Naive B cell (primary cell): ENCODE measurements around the gene HOGA1. TPM values are rescaled to one million over a fixed set of nuclear protein-coding genes. Genes with fewer than 3 reads are reported as not detected.

Source experiments
- ATAC-seq, 2 donors: fragments of 150-1000 bp; cut with Tn5 transposase; 2 replicates each; pipeline ENCODE4 v1.10.0; 2021; ENCODE audit warnings: low read depth in 2 of 2, mild to moderate bottlenecking in 2 of 2, moderate library complexity in 2 of 2
- DNase-seq: peaks from one replicate; pipeline ENCODE4 v3.0.0; 2022
- H3K27ac Mint-ChIP-seq, 6 donors: one replicate each; pipeline ENCODE4 v1.8.0; 2020 to 2022; ENCODE audit warnings: mild to moderate bottlenecking in 6 of 6, mixed read lengths in 6 of 6, moderate library complexity in 5 of 6, inconsistent platforms in 2 of 6
- H3K27me3 Mint-ChIP-seq, 3 donors: one replicate each; pipeline ENCODE4 v1.8.0; 2021 to 2022; ENCODE audit warnings: mixed read lengths in 3 of 3, mild to moderate bottlenecking in 1 of 3
- H3K36me3 Mint-ChIP-seq, 2 donors: one replicate each; pipeline ENCODE4 v1.8.0; 2020 to 2022; ENCODE audit warnings: mixed read lengths in 2 of 2, inconsistent platforms in 1 of 2, mild to moderate bottlenecking in 1 of 2
- H3K4me1 Mint-ChIP-seq, 3 donors: one replicate each; pipeline ENCODE4 v1.8.0; 2020 to 2022; ENCODE audit warnings: mixed read lengths in 3 of 3, inconsistent platforms in 1 of 3, mild to moderate bottlenecking in 1 of 3, moderate library complexity in 1 of 3
- H3K4me3 Mint-ChIP-seq, 8 donors: one replicate each; pipeline ENCODE4 v1.8.0; 2020 to 2022; ENCODE audit warnings: mild to moderate bottlenecking in 8 of 8, mixed read lengths in 8 of 8, moderate library complexity in 8 of 8, inconsistent platforms in 2 of 8
- H3K9me3 Mint-ChIP-seq, 7 donors: one replicate each; pipeline ENCODE4 v1.8.0; 2020 to 2022; ENCODE audit warnings: mixed read lengths in 7 of 7, mild to moderate bottlenecking in 5 of 7, inconsistent platforms in 2 of 7, moderate library complexity in 1 of 7
- polyA plus RNA-seq, 6 donors: library from polyadenylated mRNA; unstranded; fragments of 300-500 nt; fragmentation: Illumina TruSeq; gene quantifications; one replicate each; pipeline ENCODE4 v1.2.3, GENCODE V29; 2021; ENCODE audit warnings: low read depth in 6 of 6

Gene HOGA1
- not detected for polyA plus RNA-seq

DNA sequence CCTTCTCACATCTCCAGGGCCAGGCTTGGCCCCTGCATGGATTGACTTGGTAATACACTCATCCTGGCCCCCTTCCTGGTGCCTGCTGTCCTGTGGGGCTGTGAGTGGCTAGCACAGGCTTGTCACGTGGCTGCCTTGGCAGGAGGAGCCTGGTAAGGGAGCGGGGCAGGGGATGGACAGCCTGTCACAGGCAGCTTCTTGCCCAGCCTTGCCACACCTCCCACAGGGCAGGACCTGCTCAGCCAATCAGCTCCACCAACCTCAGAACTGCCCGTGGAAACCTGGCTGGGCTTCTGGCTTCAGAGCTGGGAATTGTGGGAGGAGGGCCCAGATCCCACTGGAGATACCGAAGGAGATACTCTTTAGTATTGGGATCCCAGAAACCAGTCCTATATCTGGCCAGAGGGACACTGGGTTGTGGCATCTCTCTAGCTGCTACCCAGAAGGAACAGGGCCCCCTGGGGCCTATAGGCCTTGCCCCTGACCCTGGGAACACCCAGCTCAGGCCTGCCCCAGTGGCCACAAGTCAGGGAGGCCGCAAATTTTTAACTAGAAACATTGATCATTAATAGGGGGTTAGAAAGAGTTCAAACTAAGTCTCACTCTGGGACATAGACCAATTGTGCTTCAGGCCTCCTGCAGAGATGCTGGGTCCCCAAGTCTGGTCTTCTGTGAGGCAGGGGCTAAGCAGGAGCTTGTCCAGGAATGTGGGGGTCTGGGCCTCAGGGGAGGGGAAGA, at the start of gene HOGA1:
Gene HOGA1 (plus strand): TSS at position 330 of the 738 bp plus-strand sequence. CDS start 315 bp downstream, at position 645.
- no peak within 1 kb of the TSS for H3K27ac Mint-ChIP-seq
- H3K9me3 Mint-ChIP-seq = no peaks in the 10 kb centered on the region
- DNase-seq (no peak), ATAC-seq (no peak)
- peaks cover 0 to 7% (median 5%) of the 10 kb centered on the region in 3 donors for H3K27me3 Mint-ChIP-seq
- H3K36me3 Mint-ChIP-seq = no peaks in the 10 kb centered on the region
- H3K4me1 Mint-ChIP-seq = no peaks in the 10 kb centered on the region
- no peak within 1 kb of the TSS for H3K4me3 Mint-ChIP-seq

DNA sequence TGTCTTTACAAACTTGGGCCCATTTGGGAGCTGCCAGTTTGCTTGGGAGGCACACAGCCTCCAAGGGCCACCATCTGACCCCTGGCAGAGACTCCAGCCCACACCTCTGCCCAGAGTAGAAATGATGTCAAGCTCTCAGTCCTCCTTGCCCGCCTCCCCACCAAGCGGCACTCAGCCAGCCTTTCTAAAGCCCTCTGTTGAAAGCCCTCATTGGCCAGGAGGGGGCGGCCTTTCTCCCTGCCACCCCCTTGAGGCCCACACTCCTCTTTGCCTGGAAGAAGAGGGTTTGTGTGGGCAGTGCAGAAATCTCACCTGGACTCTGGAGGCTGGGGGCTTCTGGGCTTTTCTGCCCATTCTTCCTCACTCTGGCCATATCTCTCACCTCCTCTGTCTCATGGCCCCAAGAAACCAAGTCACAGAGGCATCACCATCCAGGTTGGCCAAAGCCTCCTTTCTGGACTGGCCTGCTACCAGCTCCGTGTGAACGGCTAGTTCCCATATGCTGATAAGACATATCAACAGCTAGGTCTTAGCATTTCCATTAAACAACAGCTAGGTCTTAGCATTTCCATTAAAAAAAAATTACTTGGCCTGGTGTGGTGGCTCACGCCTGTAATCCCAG, 49.3 kb upstream of the HOGA1 start:
- Mint-ChIP-seq H3K36me3 (peaks cover 0 to 4% of the 10 kb centered on the region in 2 donors), H3K4me3 (no peak overlapping the region), H3K27ac (no peak overlapping the region), H3K27me3 (peaks cover 0 to 4% (median 0%) of the 10 kb centered on the region in 3 donors), H3K9me3 (peaks cover 0 to 3% (median 1%) of the 10 kb centered on the region in 7 donors), H3K4me1 (no peaks in the 10 kb centered on the region)
- ATAC-seq = no peak
- DNase-seq = no peak

DNA sequence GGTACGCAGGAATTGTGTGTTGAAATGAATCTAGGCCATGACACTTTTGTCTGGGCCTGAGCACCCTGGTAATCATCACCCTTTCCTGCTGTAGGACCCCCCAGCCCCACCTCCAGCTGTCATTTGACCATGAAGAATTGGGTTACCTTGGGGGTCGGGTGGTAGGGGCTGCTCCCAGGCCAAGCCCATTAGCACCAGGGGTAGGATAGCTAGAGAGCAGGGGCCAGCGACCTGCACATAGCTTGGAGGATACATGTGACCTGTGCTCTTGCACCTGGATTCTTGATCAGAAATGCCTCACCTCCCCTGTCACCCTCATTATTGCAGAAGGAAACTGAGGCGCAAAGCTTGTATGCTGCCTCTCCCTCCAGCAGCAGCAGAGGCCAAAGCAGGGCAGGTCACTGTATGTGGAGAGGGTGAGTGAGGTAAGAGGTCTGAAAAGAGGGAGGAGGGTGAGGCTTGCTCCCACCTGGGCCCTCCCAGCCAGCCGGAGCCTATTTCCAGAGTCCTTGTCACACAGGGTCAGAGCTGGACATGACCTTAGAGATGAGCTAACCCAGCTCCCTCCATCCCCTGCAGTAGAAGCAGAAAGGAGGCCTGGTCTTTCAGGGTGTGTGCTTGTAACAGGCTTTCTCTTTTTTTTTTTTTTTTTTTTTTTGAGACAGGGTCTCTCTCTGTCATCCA, 46.9 kb upstream of the HOGA1 start:
- Mint-ChIP-seq H3K4me1 (no peaks in the 10 kb centered on the region), H3K9me3 (no peaks in the 10 kb centered on the region), H3K27me3 (peaks cover 0 to 4% (median 0%) of the 10 kb centered on the region in 3 donors), H3K4me3 (no peak overlapping the region), H3K36me3 (no peaks in the 10 kb centered on the region), H3K27ac (peak overlapping the region in 1 of 6 donors; percentile 70)
- DNase-seq = no peak
- no peak for ATAC-seq

DNA sequence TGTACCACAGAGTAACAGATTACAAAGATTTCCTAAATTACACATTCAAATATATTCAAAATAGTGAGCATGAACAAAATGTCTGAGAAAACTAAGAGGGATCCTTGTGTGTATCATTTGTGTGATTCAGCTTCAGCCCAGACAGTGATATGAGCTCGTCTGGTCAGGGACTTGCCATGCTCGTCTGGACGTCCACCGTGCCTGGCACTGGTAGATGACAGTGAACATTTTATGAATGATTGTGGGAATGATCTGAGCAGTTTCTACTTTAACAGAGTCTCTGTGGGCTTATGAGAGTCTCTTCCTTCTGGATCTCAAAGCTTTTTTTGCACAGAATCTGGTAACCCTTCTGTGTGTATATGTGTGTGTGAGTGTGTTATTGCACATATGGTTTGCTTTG, 45.8 kb upstream of the HOGA1 start:
- Mint-ChIP-seq H3K9me3 (no peaks in the 10 kb centered on the region), H3K4me3 (no peak overlapping the region), H3K27me3 (peaks cover 5 to 8% (median 7%) of the 10 kb centered on the region in 3 donors), H3K4me1 (no peaks in the 10 kb centered on the region), H3K27ac (no peak overlapping the region), H3K36me3 (no peaks in the 10 kb centered on the region)
- DNase-seq (no peak), ATAC-seq (no peak)

DNA sequence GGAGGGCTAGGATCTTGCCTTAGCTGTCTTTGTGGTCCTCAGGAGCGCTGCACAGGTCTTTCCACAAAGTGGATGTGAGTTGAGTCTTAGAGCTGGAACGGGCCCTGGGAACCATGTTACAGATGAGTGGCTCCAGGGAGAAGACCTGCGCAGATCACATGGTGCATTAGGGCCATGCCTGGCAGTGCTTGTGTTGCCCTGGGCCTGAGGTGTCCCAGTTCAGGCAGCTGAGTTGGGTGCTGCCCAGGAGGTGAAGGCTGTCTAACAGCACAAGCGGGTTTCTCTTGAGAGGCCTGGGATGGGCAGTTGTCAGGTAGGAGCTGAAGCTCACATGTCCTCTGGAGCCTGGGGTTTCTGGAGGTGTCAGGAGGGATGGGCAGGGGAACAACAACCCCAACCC, 45.4 kb upstream of the HOGA1 start:
- Mint-ChIP-seq H3K4me3 (no peak overlapping the region), H3K9me3 (no peaks in the 10 kb centered on the region), H3K27me3 (peaks cover 5 to 12% (median 7%) of the 10 kb centered on the region in 3 donors), H3K4me1 (no peaks in the 10 kb centered on the region), H3K27ac (no peak overlapping the region), H3K36me3 (no peaks in the 10 kb centered on the region)
- DNase-seq (no peak), ATAC-seq (no peak)

DNA sequence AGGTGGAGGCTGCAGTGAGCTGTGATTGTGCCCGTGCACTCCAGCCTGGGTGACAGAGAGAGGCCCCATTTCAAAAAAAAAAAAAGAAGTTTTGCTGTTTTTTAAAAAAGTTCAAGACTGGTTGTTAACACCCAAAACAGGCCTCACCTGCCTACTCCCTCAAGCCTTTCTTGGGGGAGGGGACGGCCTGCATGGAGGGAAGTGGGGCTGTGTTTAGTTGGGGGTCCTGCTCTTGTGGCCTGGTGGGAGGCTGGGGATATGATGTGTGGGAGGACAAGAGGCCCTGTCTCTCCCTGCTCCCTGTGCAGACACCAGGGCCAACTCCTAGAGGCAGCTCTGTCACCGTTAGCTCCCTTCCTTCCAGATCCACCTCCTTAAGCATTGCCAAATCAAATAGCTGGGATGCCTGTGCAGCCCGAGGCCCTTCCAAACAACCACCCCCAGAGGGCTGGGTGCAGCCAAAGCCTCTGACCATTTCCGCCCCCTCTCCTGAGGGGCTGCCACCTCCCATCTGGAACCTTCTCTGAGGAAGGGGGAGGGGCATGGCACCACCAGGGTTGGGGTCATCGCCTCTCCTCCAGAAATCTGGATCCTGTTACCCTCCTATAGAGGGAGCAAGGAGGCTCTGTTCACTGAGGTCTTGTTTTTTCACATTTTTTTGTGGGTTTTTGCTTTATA, 44.5 kb upstream of the HOGA1 start:
- Mint-ChIP-seq H3K4me3 (no peak overlapping the region), H3K4me1 (no peaks in the 10 kb centered on the region), H3K9me3 (no peaks in the 10 kb centered on the region), H3K36me3 (no peaks in the 10 kb centered on the region), H3K27me3 (peaks cover 5 to 13% (median 7%) of the 10 kb centered on the region in 3 donors), H3K27ac (peak overlapping the region in 1 of 6 donors; percentile 72)
- DNase-seq = no peak
- no peak for ATAC-seq

DNA sequence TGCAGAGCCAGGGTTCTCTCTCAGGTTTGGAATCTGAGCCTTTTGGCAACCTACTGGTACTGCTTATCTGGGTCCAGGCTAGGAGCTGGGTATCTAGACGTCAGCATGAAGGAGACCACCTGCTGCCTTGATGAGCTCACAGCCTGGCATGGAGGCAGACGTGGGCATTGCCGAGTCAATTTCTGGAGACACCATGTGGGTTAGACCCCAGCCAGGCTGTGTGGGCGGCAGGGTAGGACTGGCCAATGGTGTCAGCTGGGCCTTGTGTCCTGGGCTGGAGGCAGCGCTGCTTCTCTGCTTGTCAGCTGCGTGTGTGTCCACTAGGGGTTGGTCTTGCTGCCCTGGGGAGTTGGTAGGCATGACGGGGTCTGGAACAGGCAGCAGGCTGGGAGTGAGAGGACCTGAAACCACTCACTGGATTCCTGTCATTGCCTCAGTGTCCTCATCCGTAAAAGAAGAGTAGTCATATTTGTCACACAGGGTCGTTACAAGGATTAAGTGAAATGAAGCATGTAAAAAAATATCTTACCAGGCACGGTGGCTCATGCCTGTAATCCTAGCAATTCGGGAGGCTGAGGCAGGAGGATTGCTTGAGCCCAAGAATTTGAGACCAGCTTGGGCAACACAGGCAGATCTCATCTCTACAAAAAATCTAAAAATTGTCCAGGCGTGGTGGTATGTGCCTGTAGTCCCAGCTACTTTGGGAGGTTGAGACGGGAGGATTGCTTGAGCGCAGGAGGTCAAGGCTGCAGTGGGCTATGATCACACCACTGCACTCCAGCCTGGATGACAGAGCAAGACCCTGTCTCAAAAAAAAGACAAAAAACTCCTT, 43.3 kb upstream of the HOGA1 start:
- peak overlapping the region in 1 of 6 donors; percentile 24 for H3K27ac Mint-ChIP-seq
- no peaks in the 10 kb centered on the region for H3K9me3 Mint-ChIP-seq
- no peaks in the 10 kb centered on the region for H3K4me1 Mint-ChIP-seq

DNA sequence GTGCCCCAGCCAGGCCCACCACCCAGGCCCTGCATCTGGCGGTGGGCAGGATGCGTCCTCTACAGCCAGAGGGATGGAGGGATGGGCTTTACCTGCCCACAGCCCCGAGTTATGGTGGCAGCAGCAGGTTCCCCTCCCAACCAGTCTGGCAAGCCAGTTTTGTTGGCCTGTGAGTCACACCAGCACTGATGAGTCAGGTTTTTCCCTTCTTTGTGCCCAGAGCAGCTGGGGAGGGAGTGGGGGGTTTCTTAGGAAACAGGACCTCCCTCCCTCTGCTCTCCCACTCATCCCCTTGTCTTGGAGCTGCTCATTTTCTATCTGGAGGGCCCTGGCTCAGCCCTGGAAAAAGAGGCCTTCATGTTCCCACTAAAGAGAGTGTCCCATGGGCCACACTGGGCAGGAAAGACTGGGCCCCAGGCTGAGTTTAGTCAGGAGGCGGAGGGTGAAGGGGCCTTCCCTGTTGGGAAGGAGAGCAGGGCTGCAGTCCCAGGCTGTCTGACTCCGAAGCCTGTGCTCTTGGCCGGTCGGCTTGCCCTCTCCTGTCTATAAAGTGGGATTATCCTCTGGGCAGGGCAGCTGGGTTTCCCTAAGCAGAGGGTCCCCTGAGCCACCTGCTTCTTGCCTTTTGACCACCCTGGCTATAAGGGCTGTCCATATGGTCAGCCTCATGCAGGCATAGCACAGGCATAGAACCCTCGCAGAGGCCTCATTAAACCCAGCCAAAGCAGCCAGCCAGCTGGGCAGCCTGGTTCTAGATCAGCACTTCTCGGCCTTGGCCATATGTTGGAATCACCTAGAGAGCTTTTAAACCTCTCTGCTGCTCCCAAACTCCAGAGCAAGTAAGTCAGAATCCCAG, 41.8 kb upstream of the HOGA1 start:
- H3K27ac Mint-ChIP-seq = no peak overlapping the region
- DNase-seq (no peak), ATAC-seq (no peak)
- no peaks in the 10 kb centered on the region for H3K4me1 Mint-ChIP-seq
- H3K36me3 Mint-ChIP-seq = no peaks in the 10 kb centered on the region
- peaks cover 3 to 13% (median 10%) of the 10 kb centered on the region in 3 donors for H3K27me3 Mint-ChIP-seq
- no peaks in the 10 kb centered on the region for H3K9me3 Mint-ChIP-seq
- H3K4me3 Mint-ChIP-seq = no peak overlapping the region

More for the DNA sequence above, 43.3 kb upstream of the HOGA1 start:
- ATAC-seq = no peak
- Mint-ChIP-seq H3K4me3 (no peak overlapping the region), H3K27me3 (peaks cover 3 to 13% (median 5%) of the 10 kb centered on the region in 3 donors), H3K36me3 (no peaks in the 10 kb centered on the region)
- DNase-seq = no peak

DNA sequence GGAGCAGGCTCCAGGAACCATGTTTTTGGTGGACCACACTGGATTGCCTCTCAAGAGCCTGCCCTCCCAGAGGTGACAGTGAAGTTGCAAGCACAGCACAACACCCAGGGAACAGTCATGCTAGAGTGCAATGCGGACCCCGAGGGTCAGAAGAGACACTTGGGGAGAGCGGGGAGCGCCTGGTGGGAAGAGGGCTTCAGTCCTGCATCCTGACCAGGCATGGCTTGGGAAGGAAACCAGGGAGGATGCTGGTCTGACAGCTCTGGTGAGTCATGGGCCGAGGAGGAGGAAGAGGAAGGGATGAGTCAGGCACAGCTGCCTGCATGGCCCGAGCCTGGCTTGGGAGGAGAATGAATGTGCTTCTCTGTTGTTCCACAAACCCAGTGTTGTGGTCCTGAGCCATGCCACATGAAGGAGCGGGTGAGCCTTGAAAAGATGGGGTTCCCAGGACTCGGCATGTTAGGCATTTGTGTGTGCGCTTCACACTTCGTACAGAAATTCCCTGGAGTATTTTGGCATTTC, 41.1 kb upstream of the HOGA1 start:
- H3K27me3 Mint-ChIP-seq = peaks cover 3 to 13% (median 10%) of the 10 kb centered on the region in 3 donors
- no peak for ATAC-seq
- no peaks in the 10 kb centered on the region for H3K4me1 Mint-ChIP-seq
- H3K9me3 Mint-ChIP-seq = no peaks in the 10 kb centered on the region
- H3K4me3 Mint-ChIP-seq = no peak overlapping the region
- DNase-seq = no peak
- H3K36me3 Mint-ChIP-seq = no peaks in the 10 kb centered on the region
- H3K27ac Mint-ChIP-seq = peak overlapping the region in 1 of 6 donors; percentile 52

DNA sequence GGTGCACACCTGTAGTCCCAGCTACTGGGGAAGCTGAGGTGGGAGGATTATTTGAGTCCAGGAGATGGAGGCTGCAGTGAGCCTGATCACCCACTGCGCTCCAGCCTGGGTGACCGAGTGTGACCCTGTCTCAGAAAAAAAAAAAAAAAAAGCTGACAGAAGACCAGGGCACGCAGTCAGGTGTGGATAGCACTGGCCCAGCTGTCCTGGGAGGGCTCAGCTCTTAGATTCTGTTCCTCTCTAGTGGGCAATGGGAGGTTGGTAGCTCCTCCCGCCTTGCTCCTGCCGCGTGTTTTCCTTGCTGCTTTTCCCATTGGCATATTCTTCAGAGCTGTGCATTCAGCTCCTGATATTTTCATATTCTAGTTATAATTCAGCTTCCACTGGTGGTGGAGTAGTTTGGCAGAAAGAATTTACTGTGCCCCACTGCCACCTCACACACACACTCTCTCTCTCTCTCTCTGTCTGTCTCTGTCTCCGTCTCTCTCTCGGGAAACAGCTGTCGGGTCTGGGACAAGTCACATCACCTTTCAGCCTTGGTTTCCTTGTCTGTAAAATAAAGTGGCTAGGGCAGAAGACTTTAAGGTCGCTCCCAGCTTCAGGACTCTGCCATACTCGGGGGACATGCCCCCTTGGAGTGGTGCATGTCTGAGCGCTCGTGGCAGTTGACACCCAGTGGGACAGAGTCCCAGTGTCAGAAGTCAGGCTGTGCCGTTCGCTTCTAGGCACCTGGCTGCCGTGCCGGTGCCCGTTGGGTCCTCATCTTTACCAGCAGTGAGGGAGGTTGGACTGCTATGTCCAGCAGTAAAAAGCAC, 37.5 kb upstream of the HOGA1 start:
- Mint-ChIP-seq H3K27ac (no peak overlapping the region), H3K4me3 (no peak overlapping the region), H3K9me3 (no peaks in the 10 kb centered on the region), H3K27me3 (peaks cover 3 to 13% (median 10%) of the 10 kb centered on the region in 3 donors), H3K36me3 (no peaks in the 10 kb centered on the region), H3K4me1 (no peaks in the 10 kb centered on the region)
- ATAC-seq (no peak), DNase-seq (no peak)

DNA sequence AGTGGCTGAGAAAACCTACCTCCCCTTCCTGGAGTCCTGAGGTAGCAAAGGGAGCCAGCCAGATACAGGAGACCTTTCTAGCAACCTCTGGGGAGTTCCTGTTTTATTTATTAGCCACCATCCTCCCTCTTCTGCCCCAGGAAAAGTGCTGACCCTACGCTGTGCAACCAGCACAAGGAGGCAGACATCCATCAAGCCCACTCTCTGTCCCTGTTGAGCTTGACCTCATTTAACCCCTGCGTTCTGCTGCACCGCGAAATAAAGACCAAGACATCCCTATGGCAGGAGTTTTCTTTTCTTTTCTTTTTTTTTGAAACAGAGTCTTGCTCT, 37.0 kb upstream of the HOGA1 start:
- H3K4me1 Mint-ChIP-seq = no peaks in the 10 kb centered on the region
- ATAC-seq (no peak), DNase-seq (no peak)
- no peaks in the 10 kb centered on the region for H3K36me3 Mint-ChIP-seq
- no peaks in the 10 kb centered on the region for H3K9me3 Mint-ChIP-seq
- no peak overlapping the region for H3K4me3 Mint-ChIP-seq
- H3K27me3 Mint-ChIP-seq = peaks cover 3 to 13% (median 10%) of the 10 kb centered on the region in 3 donors
- no peak overlapping the region for H3K27ac Mint-ChIP-seq
